ENCODE results near the gene CDHR2. TPM values are rescaled to one million over a fixed set of nuclear protein-coding genes. Genes with fewer than 3 reads are reported as not detected.

Gene CDHR2
- total and polyA plus RNA-seq, 2 of the 13 experiments (the other 11 are each of a cell fraction or from before 2014, with no cell fraction given), result 17.9 to 20.9 TPM

- H3K27me3 ChIP-seq (ENCODE audit: control insufficient read depth in 1 of 2, insufficient read depth in 2 of 2, low read length in 2 of 2), result no peaks in the 10 kb centered on the region
- DNase-seq (ENCODE audit: low spot score) (no peak), FAIRE-seq (no peak), ATAC-seq (no peak)
- CTCF ChIA-PET (ENCODE audit: low intra/inter-chr PET ratio, low total read pairs), result no interaction called here
- POLR2A ChIA-PET, result no interaction called here
- H3K27ac ChIP-seq (ENCODE audit: extremely low read length, insufficient read depth, low read length), result no peak overlapping the region
- WGBS (ENCODE audit: low lambda C conversion rate), result 100% methylated on average over 3 of the region's 3 CpGs
- no peak overlapping the region for H2AFZ ChIP-seq (ENCODE audit: low read length)
- no peaks in the 10 kb centered on the region for H4K20me1 ChIP-seq (ENCODE audit: insufficient read depth, low read length)
- no TSS peak for BruUV-seq (replicated peaks)
- no peaks in the 10 kb centered on the region for H3K36me3 ChIP-seq (replicated peaks in 1 of 2; ENCODE audit: control insufficient read depth in 1 of 2, insufficient read depth in 2 of 2, low read length in 2 of 2)
- no peaks in the 10 kb centered on the region for H3K9me3 ChIP-seq (ENCODE audit: low read length)
- no peaks in the 10 kb centered on the region for H3K79me2 ChIP-seq (ENCODE audit: insufficient read depth, low read length)
- in situ Hi-C loops (cut with HindIII; ENCODE audit: extremely low pct_ligation_motif_present, low pct_unique_long_range_greater_than_20kb), result no loop called here
- no peak for TF ChIP-seq ARID4A (CRISPR knock-in tag; IDR thresholded peaks at IDR 0.05; ENCODE audit: borderline replicate concordance)
- TF ChIP-seq, protein P1, sequence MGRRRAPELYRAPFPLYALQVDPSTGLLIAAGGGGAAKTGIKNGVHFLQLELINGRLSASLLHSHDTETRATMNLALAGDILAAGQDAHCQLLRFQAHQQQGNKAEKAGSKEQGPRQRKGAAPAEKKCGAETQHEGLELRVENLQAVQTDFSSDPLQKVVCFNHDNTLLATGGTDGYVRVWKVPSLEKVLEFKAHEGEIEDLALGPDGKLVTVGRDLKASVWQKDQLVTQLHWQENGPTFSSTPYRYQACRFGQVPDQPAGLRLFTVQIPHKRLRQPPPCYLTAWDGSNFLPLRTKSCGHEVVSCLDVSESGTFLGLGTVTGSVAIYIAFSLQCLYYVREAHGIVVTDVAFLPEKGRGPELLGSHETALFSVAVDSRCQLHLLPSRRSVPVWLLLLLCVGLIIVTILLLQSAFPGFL (CRISPR knock-in tag; IDR thresholded peaks at IDR 0.05), result no peak
- TF ChIP-seq ZNF720 (CRISPR knock-in tag; IDR thresholded peaks at IDR 0.05), result no peak
- no peak for TF ChIP-seq ZNF430 (CRISPR knock-in tag; IDR thresholded peaks at IDR 0.05)
- peaks cover 11% of the 10 kb centered on the region; the same call in 1 of the 2 replicates for H3K4me1 ChIP-seq (ENCODE audit: insufficient read depth, low read length)
- H3K9ac ChIP-seq (ENCODE audit: insufficient read depth, low read depth, low read length), result no peak overlapping the region
- intact Hi-C loops (cut with micrococcal nuclease; ENCODE audit: unreplicated experiment), result no loop called here
- no peak overlapping the region for H3K4me2 ChIP-seq (ENCODE audit: low read depth, low read length)
- H3K4me3 ChIP-seq (replicated peaks in 1 of 3; ENCODE audit: insufficient read depth in 1 of 3, low read depth in 2 of 3, low read length in 3 of 3), result no peak overlapping the region
Observed at GRCh38 chr5:176561259-176561658, 12.1 kb downstream of the CDHR2 start.

Measured in HepG2 (cell line).